SHP77 (cell line): ENCODE data around the gene AFDN.

ENCODE experiments used
- DNase-seq, 2 experiments: peaks; one replicate each; lab custom pipeline; 2025; lab: John Stamatoyannopoulos, UW

Gene AFDN

DNA sequence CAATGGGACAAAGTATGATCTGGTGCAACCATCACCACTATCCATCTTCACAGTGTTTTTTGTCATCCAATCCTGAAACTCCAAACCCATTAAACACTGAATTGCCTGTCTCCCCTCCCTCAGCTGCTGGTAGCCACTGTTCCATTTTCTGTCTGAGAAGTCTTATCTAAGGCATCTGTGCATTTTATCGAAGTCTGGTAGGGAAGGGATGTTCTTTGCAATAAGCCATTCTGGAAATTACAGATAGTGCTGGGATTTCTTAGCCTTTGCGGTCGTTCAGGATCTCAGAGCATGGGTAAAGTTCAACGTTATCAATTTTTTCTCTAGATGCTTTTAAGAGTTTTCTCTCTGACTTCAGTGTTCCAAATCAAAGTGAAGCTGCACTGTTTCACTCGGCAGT is 194.9 kb downstream of the AFDN start:
- DNase-seq = no peak
